Smooth muscle cell (in vitro differentiated cells): ENCODE measurements around the gene CASQ2. TPM values are rescaled to one million over a fixed set of nuclear protein-coding genes. Genes with fewer than 3 reads are reported as not detected.

Experiments used
- DNase-seq: peaks from one replicate; lab custom pipeline; 2025; ENCODE audit not compliant: unreplicated experiment; lab: John Stamatoyannopoulos, UW
- H2AFZ ChIP-seq: fragments of 200-600 bp; sonication (generic); 2 replicates; pipeline ENCODE4 v1.6.0; 2016; ENCODE audit warnings: antibody characterized with exemption, low read depth, mild to moderate bottlenecking
- H3F3A ChIP-seq: fragments of 200-600 bp; sonication (generic); 2 replicates; pipeline ENCODE4 v1.6.0; 2017; ENCODE audit warnings: antibody characterized with exemption, low read depth
- H3K27ac ChIP-seq: fragments of 200-600 bp; sonication (generic); 2 replicates; pipeline ENCODE4 v1.5.1; 2016; ENCODE audit warnings: low read depth, mild to moderate bottlenecking
- H3K27me3 ChIP-seq: fragments of 200-600 bp; sonication (generic); 2 replicates; pipeline ENCODE4 v1.6.1; 2016; ENCODE audit warnings: low read depth, mild to moderate bottlenecking
- H3K36me3 ChIP-seq: fragments of 200-600 bp; sonication (generic); 2 replicates; pipeline ENCODE4 v1.5.1; 2016; ENCODE audit warnings: low read depth
- H3K4me1 ChIP-seq: fragments of 200-600 bp; sonication (generic); 2 replicates; pipeline ENCODE4 v1.5.1; 2016; ENCODE audit warnings: low read depth
- H3K4me2 ChIP-seq: fragments of 200-600 bp; sonication (generic); 2 replicates; pipeline ENCODE4 v1.6.0; 2016; ENCODE audit warnings: mild to moderate bottlenecking
- H3K4me3 ChIP-seq: fragments of 200-600 bp; sonication (generic); 2 replicates; pipeline ENCODE4 v1.5.1; 2016; ENCODE audit warnings: mild to moderate bottlenecking
- H3K79me2 ChIP-seq: fragments of 200-600 bp; sonication (generic); 2 replicates; pipeline ENCODE4 v1.6.0; 2016; ENCODE audit warnings: low read depth, mild to moderate bottlenecking
- H3K9ac ChIP-seq: fragments of 200-600 bp; sonication (generic); 2 replicates; pipeline ENCODE4 v1.6.0; 2016; ENCODE audit warnings: low read depth
- H3K9me3 ChIP-seq: fragments of 200-600 bp; sonication (generic); replicated peaks from 2 replicates; pipeline ENCODE4 v1.5.1; 2016; ENCODE audit warnings: low read depth
- H4K20me1 ChIP-seq: fragments of 200-600 bp; sonication (generic); 2 replicates; pipeline ENCODE4 v1.6.0; 2016; ENCODE audit warnings: low read depth
- WGBS: methylation state at CpG from one replicate; pipeline ENCODE4 v1.1.7; 2016; ENCODE audit warnings: low lambda C conversion rate; 5-methylcytosine and 5-hydroxymethylcytosine counted together
- polyA plus RNA-seq: library from polyadenylated mRNA; unstranded; fragments of >200 nt; fragmentation: Nextera tagmentation; extraction: Ambion mirVana; gene quantifications from 2 replicates; pipeline ENCODE4 v1.2.1, GENCODE V29; 2016
- total RNA-seq: library from RNA; depleted of rRNA; stranded (reverse); fragments of >200 nt; gene quantifications from 2 replicates; pipeline ENCODE4 v1.2.3, GENCODE V29; 2014
- TF ChIP-seq, protein P1 (sequence below): fragments of 200-600 bp; sonication (generic); IDR thresholded peaks from 2 replicates; pipeline ENCODE4 v1.5.1; 2017; ENCODE audit warnings: borderline replicate concordance, mild to moderate bottlenecking, antibody characterized with exemption; ENCODE audit not compliant: insufficient read depth, poor library complexity, severe bottlenecking

CASQ2 gene
- total and polyA plus RNA-seq, 2 experiments from 2014 or later: not detected

DNA sequence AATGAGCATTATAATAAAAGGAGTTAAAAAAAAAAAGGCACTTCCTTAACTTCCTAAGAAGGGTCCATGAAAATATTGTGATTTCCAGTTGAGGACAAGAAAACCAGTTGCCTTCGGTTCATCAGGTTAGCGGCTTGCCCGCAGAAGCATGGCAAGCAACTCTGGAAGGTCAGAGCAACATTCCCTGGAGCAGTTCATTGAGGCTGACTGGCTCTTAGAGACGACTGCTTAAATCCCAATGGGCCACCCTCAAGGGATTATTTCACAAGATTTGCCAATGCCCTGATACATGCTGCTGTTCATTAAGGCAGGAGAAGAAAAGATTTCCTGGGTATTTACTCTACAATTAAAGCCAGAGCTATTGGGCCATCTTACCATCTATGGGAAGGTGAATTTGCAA is 29.0 kb upstream of the CASQ2 start:
- 92% methylated on average over 4 of the region's 4 CpGs for WGBS

DNA sequence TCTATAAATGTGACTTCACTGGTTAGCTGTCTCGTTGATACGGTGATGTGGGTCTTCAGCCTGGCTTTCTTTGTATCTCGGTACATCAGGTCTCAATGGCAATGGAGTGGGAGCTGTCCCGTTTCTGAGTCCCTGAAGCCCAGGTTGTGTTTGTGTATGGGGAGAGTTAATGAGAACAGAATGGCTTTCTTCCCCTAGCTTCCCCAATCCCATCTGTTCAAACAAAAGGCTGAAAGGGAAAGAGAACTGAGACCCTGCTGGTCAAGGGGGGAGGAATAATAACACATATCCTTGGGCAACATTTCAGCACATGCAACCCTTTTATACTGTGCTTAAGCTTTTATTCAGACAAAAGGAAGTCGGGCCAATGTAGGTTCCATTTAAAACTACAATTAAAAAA is 28.4 kb upstream of the CASQ2 start:
- Histone ChIP-seq H3K4me1 (peaks cover 9% of the 10 kb centered on the region), H3K27me3 (no peaks in the 10 kb centered on the region), H3K36me3 (no peaks in the 10 kb centered on the region), H3F3A (no peaks in the 10 kb centered on the region), H4K20me1 (no peaks in the 10 kb centered on the region), H3K4me2 (no peak overlapping the region), H2AFZ (no peak overlapping the region), H3K4me3 (no peak overlapping the region), H3K79me2 (no peaks in the 10 kb centered on the region), H3K27ac (no peak overlapping the region), H3K9me3 (no peaks in the 10 kb centered on the region), H3K9ac (no peak overlapping the region)
- DNase-seq: no peak
- 71% methylated on average over 5 of the region's 5 CpGs for WGBS
- TF ChIP-seq, protein P1, sequence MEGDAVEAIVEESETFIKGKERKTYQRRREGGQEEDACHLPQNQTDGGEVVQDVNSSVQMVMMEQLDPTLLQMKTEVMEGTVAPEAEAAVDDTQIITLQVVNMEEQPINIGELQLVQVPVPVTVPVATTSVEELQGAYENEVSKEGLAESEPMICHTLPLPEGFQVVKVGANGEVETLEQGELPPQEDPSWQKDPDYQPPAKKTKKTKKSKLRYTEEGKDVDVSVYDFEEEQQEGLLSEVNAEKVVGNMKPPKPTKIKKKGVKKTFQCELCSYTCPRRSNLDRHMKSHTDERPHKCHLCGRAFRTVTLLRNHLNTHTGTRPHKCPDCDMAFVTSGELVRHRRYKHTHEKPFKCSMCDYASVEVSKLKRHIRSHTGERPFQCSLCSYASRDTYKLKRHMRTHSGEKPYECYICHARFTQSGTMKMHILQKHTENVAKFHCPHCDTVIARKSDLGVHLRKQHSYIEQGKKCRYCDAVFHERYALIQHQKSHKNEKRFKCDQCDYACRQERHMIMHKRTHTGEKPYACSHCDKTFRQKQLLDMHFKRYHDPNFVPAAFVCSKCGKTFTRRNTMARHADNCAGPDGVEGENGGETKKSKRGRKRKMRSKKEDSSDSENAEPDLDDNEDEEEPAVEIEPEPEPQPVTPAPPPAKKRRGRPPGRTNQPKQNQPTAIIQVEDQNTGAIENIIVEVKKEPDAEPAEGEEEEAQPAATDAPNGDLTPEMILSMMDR: no peak

More for the DNA sequence above, 29.0 kb upstream of the CASQ2 start:
- Histone ChIP-seq H3F3A (no peaks in the 10 kb centered on the region), H3K9ac (no peak overlapping the region), H3K36me3 (no peaks in the 10 kb centered on the region), H3K4me2 (no peak overlapping the region), H4K20me1 (no peaks in the 10 kb centered on the region), H3K79me2 (no peaks in the 10 kb centered on the region), H2AFZ (no peak overlapping the region), H3K27me3 (no peaks in the 10 kb centered on the region), H3K27ac (no peak overlapping the region), H3K4me3 (no peak overlapping the region), H3K9me3 (no peaks in the 10 kb centered on the region), H3K4me1 (peaks cover 9% of the 10 kb centered on the region)
- no peak for DNase-seq
- TF ChIP-seq, protein P1: no peak

DNA sequence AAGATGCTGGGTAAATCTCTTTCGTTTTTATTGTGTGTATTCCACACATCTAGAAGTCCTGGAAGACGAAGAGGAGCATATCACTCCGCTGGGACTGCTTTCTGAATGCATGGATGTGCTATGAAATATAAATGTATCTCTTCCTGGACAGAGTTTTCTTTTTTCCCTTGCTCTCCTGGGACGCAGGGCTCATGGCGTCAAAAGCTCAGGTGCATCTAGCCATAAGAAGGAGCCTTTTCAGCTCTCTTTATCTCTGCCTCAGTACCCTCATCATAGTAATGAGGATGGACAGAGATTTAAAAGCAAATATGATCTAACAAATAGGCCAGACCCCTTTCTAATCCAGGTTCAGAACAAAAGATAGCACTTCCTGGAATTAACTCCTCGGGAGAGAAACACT is 27.5 kb upstream of the CASQ2 start:
- H2AFZ ChIP-seq: no peak overlapping the region

More for the DNA sequence above, 27.5 kb upstream of the CASQ2 start:
- Histone ChIP-seq H3K4me1 (peaks cover 9% of the 10 kb centered on the region), H3K27ac (no peak overlapping the region), H3F3A (no peaks in the 10 kb centered on the region), H3K27me3 (no peaks in the 10 kb centered on the region), H3K36me3 (no peaks in the 10 kb centered on the region), H3K79me2 (no peaks in the 10 kb centered on the region), H3K4me2 (no peak overlapping the region), H3K4me3 (no peak overlapping the region), H3K9me3 (no peaks in the 10 kb centered on the region), H4K20me1 (no peaks in the 10 kb centered on the region), H3K9ac (no peak overlapping the region)
- TF ChIP-seq, protein P1: no peak
- WGBS: 91% methylated on average over 6 of the region's 6 CpGs
- no peak for DNase-seq
